Epidermal melanocyte (primary cell): Measurements from ENCODE around the gene FAM219B.

Experiments
- DNase-seq: peaks from one replicate; pipeline ENCODE4 v3.0.0; 2011; ENCODE audit warnings: low spot score; ENCODE audit not compliant: insufficient read length

The FAM219B gene

GRCh38 chr15:74873036-74873755, 33.5 kb downstream of the FAM219B start, which contains the start of gene SCAMP2:
TSS of gene SCAMP2 (minus strand) at chr15:74873365. CDS start at chr15:74873255, 110 bp downstream.
- peak; percentile 99 for DNase-seq

GRCh38 chr15:74872702-74873035, 34.0 kb downstream of the FAM219B start:
- DNase-seq: no peak

- DNase-seq: no peak
These were observed 36.0 kb downstream of the FAM219B start for GRCh38 chr15:74870436-74871215.

GRCh38 chr15:74869726-74870407, 36.8 kb downstream of the FAM219B start:
- peak; percentile 45 for DNase-seq

GRCh38 chr15:74869372-74869725, 37.3 kb downstream of the FAM219B start:
- DNase-seq: no peak

GRCh38 chr15:74868059-74868458, 38.6 kb downstream of the FAM219B start:
- no peak for DNase-seq

- DNase-seq: no peak
These were observed 39.1 kb downstream of the FAM219B start for GRCh38 chr15:74867466-74868038.

- no peak for DNase-seq
These were observed 40.6 kb downstream of the FAM219B start for GRCh38 chr15:74866090-74866489.

GRCh38 chr15:74865316-74865715, 41.3 kb downstream of the FAM219B start:
- DNase-seq: no peak

- DNase-seq: no peak
These were observed 42.4 kb downstream of the FAM219B start for GRCh38 chr15:74864296-74864695.

GRCh38 chr15:74863239-74864056, 43.2 kb downstream of the FAM219B start:
- no peak for DNase-seq

GRCh38 chr15:74858369-74858740, 48.3 kb downstream of the FAM219B start:
- DNase-seq: no peak

GRCh38 chr15:74857671-74858368, 48.8 kb downstream of the FAM219B start:
- no peak for DNase-seq

- DNase-seq: no peak
These were observed 49.5 kb downstream of the FAM219B start for GRCh38 chr15:74857082-74857655.

GRCh38 chr15:74856537-74856936, 50.1 kb downstream of the FAM219B start:
- no peak for DNase-seq

GRCh38 chr15:74855857-74856256, 50.8 kb downstream of the FAM219B start:
- no peak for DNase-seq

- DNase-seq: no peak
These were observed 52.1 kb downstream of the FAM219B start for GRCh38 chr15:74854453-74855022.

- DNase-seq: no peak
These were observed 54.7 kb downstream of the FAM219B start for GRCh38 chr15:74851960-74852359.

- DNase-seq: no peak
These were observed 56.3 kb downstream of the FAM219B start for GRCh38 chr15:74850393-74850792.
